CD1c-positive myeloid dendritic cell (primary cell): ENCODE data around the gene JSRP1.

Experiments
- DNase-seq: peaks from one replicate; pipeline ENCODE4 v3.0.0-alpha.2; 2016; ENCODE audit errors: extremely low spot score

The JSRP1 gene, protein sequence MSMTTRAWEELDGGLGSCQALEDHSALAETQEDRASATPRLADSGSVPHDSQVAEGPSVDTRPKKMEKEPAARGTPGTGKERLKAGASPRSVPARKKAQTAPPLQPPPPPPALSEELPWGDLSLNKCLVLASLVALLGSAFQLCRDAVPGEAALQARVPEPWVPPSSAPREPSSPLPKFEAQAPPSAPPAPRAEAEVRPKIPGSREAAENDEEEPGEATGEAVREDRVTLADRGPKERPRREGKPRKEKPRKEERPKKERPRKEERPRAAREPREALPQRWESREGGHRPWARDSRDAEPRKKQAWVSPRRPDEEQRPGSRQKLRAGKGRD

GRCh38 chr19:2255982-2256685, at the start of gene JSRP1:
Gene JSRP1 (minus strand): TSS chr19:2256417. CDS start chr19:2255314, 1,103 bp downstream.
- DNase-seq = no peak

DNA sequence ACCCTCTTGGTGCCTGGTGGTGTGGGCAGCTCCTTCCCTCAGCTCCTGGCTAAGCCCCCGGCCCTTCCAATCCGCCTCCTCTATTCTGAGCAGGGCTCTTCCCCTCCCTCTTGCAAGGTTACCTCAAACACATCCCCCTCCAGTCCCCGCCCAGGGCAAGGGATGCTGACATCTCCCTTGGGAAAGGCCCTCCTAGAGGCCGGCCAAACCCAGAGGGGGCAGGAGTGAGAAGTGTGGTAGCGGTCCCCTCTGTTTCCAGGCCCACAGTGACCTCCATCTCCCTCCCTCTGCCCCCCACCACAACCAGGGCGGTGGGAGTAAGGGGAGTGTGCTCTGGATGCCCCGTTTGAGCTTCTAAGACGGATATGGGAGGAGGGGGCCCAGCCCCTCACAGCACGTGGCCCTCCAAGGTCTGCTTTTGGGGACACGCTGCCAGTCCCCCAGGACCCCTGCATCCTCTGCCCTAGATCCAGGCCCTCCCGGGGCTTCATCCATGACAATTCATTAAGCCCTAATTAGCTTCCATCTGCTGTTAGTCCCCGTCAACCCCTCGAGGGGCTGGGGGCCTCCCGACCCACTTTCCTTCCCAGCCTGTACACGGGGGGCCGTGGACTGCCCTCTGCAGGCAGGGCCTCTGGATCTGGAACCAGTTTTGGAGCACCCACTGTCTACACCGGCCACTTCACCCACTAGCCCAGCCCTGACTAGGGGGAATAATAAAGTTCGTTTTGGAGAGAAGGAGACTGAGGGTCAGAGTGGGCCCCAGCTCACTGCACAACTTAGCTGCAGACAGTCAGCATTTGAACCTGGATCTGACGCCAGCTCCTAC, 49.4 kb upstream of the JSRP1 start:
- DNase-seq = no peak

- no peak for DNase-seq
Observed at GRCh38 chr19:2303211-2303798, 47.1 kb upstream of the JSRP1 start.

GRCh38 chr19:2302319-2303210, 46.3 kb upstream of the JSRP1 start:
- DNase-seq = peak; percentile 51

- DNase-seq = no peak
Observed at GRCh38 chr19:2300533-2300932, 44.3 kb upstream of the JSRP1 start.

GRCh38 chr19:2296141-2296540, 39.9 kb upstream of the JSRP1 start:
- no peak for DNase-seq

GRCh38 chr19:2294687-2295335, 38.6 kb upstream of the JSRP1 start:
- no peak for DNase-seq

DNA sequence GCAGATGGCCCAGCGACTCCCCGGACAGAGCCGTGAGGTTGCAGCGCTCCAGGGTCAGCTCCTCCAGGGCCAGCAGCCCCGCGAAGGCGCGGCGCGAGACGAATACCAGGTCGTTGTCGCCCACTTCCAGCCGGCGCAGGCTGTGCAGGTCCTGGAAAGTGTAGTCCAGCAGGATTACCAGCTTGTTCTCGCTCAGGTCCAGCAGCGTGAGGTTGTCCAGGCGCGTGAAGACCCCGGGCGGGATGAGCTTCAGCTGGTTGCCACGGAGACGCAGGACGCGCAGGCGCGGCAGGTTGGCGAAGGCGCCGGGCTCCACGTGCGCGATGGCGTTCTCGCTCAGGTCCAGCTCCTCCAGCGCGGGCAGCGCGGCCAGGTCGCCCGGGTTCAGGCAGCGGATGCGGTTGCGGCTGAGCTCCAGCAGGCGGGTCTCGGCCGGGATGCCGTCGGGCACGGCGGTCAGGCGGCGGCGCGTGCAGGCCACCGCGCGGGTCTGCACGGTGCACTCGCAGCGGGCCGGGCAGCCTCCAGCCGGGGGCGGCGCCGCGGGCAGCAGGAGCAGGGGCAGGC, 35.1 kb upstream of the JSRP1 start:
- no peak for DNase-seq

- DNase-seq = peak; percentile 43
Observed at GRCh38 chr19:2290441-2291184, 34.4 kb upstream of the JSRP1 start.

DNA sequence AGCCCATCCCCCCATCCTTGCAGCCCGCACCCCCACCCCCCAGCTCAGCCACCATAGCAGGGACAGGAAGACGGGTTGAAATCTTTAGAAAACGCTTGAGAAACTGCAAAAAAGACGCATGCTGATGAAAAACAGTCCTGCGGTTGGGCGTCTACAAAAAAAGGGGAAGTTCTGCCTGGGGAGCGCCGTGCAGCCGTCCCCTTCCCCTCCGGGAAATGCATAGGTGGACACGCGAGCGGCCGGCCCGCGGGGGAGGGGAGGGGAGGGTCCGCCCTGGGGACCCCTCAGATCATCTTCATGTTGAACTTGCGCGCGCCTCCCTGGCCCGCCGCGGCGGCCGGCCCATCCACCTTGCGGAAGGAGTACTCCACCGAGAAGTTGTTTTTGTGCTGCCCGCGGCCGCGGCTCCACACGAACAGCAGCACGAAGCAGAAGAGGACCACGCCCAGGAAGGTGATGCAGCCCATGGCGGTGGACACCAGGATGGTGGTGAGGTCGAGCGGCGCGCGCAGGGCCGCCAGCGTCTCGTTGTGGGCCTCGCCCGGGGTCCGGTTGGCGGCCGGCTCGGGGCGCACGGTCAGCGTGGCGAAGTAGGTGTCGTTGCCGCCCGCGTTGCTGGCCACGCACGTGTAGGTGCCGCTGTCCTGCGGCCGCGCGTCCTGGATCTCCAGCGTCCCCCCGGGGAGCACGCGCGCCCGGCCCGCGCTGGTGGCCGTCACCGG, 33.7 kb upstream of the JSRP1 start:
- peak; percentile 90 for DNase-seq

GRCh38 chr19:2288818-2289713, 32.8 kb upstream of the JSRP1 start:
- DNase-seq = no peak

GRCh38 chr19:2288338-2288817, 32.2 kb upstream of the JSRP1 start:
- no peak for DNase-seq

DNA sequence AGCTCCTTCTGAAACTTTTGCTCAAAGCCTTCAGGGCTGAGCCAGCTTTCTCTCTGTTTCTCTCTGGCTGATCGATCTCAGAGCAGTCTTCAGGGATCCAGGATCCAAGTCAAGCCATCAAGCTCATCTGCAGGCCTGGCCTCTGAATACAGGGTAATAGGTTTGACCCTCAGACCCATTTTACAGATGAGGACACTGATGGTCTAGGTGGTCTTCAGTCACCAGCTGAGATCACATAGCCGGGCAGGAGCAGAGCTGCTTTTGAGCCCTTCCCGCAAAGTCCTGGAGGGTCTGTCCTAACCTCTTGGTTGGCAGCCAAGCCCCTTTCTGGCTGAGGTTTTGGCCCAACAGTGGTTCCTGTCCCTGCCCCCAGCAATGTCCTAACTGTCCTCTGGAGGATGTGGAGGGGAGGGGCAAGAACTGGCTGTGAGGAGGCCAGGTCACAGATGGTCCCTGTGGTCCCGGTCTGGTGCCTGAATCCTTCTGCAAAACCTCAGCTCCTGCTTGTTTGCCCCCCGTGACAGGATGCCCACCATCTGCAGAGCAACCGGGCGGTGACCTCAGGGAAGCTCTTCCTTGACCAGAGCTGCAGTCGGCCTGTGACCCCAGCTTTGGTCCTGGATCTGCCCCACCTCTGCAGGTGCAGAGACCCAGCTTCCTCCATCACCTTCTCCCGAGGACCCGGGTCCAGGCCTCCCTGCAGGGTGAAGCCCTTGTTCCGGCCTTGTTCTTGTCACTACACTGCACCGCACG, 31.5 kb upstream of the JSRP1 start:
- DNase-seq = no peak

DNA sequence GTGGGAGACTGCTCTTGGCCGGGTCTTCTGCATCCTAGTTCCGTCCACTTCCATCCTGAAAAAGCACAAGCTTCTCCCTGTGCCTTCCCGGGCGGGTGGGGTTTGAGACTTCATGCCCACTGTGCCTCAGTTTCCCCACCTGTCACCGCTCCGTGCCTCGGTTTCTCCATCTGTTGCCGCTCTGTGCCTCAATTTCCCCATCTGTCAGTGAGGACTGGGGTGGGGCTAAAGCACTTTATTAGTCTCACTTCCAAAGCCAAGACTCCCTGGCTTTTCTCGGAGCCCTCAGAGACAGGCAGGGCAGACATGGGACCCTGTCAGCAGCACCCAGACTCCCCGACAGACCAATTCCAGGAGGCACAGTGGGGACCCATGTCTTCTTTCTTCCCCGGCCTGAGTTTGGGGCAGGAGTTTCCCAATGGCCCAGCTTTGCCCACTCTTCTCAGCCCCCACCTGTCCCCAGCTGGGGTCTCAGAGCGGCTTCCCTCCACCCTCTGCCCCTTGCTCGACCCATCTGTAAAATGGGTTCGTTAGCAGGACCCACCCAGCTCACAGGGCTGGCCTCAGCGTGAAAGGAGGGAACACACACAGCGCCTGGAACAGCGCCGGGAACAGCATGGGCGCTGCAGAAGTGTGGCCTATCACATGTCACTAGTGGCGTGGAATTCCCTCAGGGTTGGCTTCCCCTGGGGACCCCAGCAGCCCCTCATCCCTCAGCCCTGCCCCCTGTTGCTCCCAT, 30.4 kb upstream of the JSRP1 start:
- DNase-seq = no peak

DNA sequence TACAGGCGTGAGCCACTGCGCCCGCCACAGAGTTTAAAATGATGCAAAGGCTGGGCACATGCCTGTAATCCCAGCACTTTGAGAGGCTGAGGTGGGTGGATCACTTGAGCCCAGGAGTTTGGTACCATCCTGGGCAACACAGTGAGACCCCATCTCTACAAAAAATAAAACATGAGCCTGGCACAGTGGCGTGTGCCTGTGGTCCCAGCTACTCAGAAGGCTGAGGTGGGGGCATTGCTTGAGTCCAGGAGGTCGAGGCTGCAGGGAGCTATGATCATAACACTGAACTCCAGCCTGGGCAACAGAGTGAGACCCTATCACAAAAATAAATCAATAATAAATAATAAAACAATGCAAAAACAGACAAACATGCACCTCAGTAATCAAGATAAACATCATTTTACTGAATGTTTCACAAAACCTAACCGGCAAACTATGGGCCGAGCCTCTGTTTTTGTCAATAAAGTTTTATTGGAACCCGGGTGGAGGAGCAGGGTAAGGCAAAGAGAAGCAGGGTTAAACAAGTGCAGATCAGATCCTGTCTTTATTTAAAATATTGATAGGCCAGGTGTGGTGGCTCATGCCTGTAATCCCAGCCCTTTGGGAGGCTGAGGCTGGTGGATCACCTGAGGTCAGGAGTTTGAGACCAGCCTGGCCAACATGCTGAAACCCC, 27.8 kb upstream of the JSRP1 start:
- DNase-seq = no peak

GRCh38 chr19:2282862-2283237, 26.6 kb upstream of the JSRP1 start:
- no peak for DNase-seq
